HepG2 (cell line): Measurements from ENCODE around the gene SYDE1. TPM values are rescaled to one million over a fixed set of nuclear protein-coding genes. Genes with fewer than 3 reads are reported as not detected.
A peak's percentile ranks its signal among the peaks of the same experiment; 100 is the strongest.

Experiments used
- BRD4 ChIP-seq: sonication (generic); formaldehyde crosslinking; IDR thresholded peaks from 2 replicates; pipeline ENCODE4 v1.4.0; 2020; ENCODE audit warnings: missing genetic modification reagents
- CCAR2 ChIP-seq: fragments of 200-400 bp; formaldehyde crosslinking; optimal IDR thresholded peaks from 2 replicates; pipeline ENCODE3; 2018; ENCODE audit warnings: low read depth, mild to moderate bottlenecking, low read length, moderate library complexity
- CEBPB ChIP-seq: IDR thresholded peaks from 2 replicates; pipeline ENCODE4 v1.6.1; 2011; ENCODE audit warnings: low read depth, low read length, improper control_type of control experiment, borderline replicate concordance
- ETV5 ChIP-seq: IDR thresholded peaks from 2 replicates; pipeline ENCODE4 v1.6.1; 2018; ENCODE audit warnings: missing biosample characterization, missing genetic modification reagents, inconsistent platforms, borderline replicate concordance
- HIVEP1 ChIP-seq: sonication (generic); formaldehyde crosslinking; IDR thresholded peaks from 2 replicates; pipeline ENCODE4 v1.4.0; 2020; ENCODE audit warnings: mild to moderate bottlenecking, missing genetic modification reagents
- HNF1A ChIP-seq, 2 experiments: sonication (generic) in 1 of 2; formaldehyde crosslinking in 1 of 2; IDR thresholded peaks; 2 replicates each; pipeline versions ENCODE4 v1.4.0 to v1.6.1; 2016 to 2020; ENCODE audit warnings: borderline replicate concordance in 1 of 2, low read depth in 1 of 2, mild to moderate bottlenecking in 1 of 2, missing genetic modification reagents in 1 of 2
- MEF2D ChIP-seq: sonication (generic); formaldehyde crosslinking; IDR thresholded peaks from 2 replicates; pipeline ENCODE4 v1.5.1; 2020; ENCODE audit warnings: mild to moderate bottlenecking, missing genetic modification reagents
- MYC ChIP-seq: sonication (generic); formaldehyde crosslinking; IDR thresholded peaks from 2 replicates; pipeline ENCODE4 v1.9.0; 2021; ENCODE audit warnings: missing genetic modification reagents, borderline replicate concordance
- SALL1 ChIP-seq: sonication (generic); formaldehyde crosslinking; IDR thresholded peaks from 2 replicates; pipeline ENCODE4 v1.8.0; 2022; ENCODE audit warnings: mild to moderate bottlenecking, missing genetic modification reagents
- SAP130 ChIP-seq: IDR thresholded peaks from 2 replicates; pipeline ENCODE4 v1.6.1; 2016; ENCODE audit warnings: low read depth
- SMYD3 ChIP-seq: sonication (generic); formaldehyde crosslinking; IDR thresholded peaks from 2 replicates; pipeline ENCODE4 v1.8.1; 2023; ENCODE audit warnings: mild to moderate bottlenecking, missing genetic modification reagents
- TCF7L2 ChIP-seq: IDR thresholded peaks from 2 replicates; pipeline ENCODE4 v1.6.1; 2011; ENCODE audit warnings: mild to moderate bottlenecking, low read depth, low read length, moderate library complexity
- U2AF2 ChIP-seq: fragments of 200-400 bp; formaldehyde crosslinking; IDR thresholded peaks from 2 replicates; pipeline ENCODE4 v1.6.1; 2017; ENCODE audit warnings: low read depth, mild to moderate bottlenecking, low read length
- ZNF205 ChIP-seq: IDR thresholded peaks from 2 replicates; pipeline ENCODE4 v1.6.1; 2018; ENCODE audit warnings: missing biosample characterization, missing genetic modification reagents
- ZNF264 ChIP-seq: sonication (generic); formaldehyde crosslinking; IDR thresholded peaks from 2 replicates; pipeline ENCODE4 v1.4.0; 2020; ENCODE audit warnings: missing genetic modification reagents
- ZNF556 ChIP-seq: sonication (generic); formaldehyde crosslinking; IDR thresholded peaks from 2 replicates; pipeline ENCODE4 v1.4.0; 2020; ENCODE audit warnings: mild to moderate bottlenecking, missing genetic modification reagents, borderline replicate concordance
- ZNF674 ChIP-seq: sonication (generic); formaldehyde crosslinking; IDR thresholded peaks from 2 replicates; pipeline ENCODE4 v1.5.0; 2020; ENCODE audit warnings: low read depth, mild to moderate bottlenecking, missing genetic modification reagents
- ZNF773 ChIP-seq: sonication (generic); formaldehyde crosslinking; IDR thresholded peaks from 2 replicates; pipeline ENCODE4 v1.4.0; 2020; ENCODE audit warnings: missing genetic modification reagents, borderline replicate concordance
- ZNF816 ChIP-seq: sonication (generic); formaldehyde crosslinking; IDR thresholded peaks from 2 replicates; pipeline ENCODE4 v1.8.0; 2022; ENCODE audit warnings: missing genetic modification reagents, mild to moderate bottlenecking, borderline replicate concordance
- polyA plus RNA-seq, 8 experiments: library from polyadenylated mRNA; depleted of rRNA in 3 of 8; stranded (reverse) in 7 of 8; unstranded in 1 of 8; fragments of >200 nt; fragmentation: Illumina TruSeq in 4 of 8; extraction: Trizol in 4 of 8; gene quantifications; 2 replicates each; pipeline versions ENCODE4 v1.2.1 to v1.2.3, GENCODE V29; 2011 to 2016; ENCODE audit warnings: low read depth in 4 of 8, missing spikeins in 1 of 8, mixed read lengths in 1 of 8; ENCODE audit not compliant: insufficient read depth in 1 of 8
- total RNA-seq, 5 experiments: library from RNA; depleted of rRNA; stranded (reverse); fragments of >200 nt; fragmentation: Illumina TruSeq; extraction: Trizol; gene quantifications; 2 replicates each; pipeline ENCODE4 v1.2.3, GENCODE V29; 2016; ENCODE audit warnings: low read depth in 1 of 5
- TF ChIP-seq, protein P1 (sequence below): sonication (generic); formaldehyde crosslinking; IDR thresholded peaks from 2 replicates; pipeline ENCODE4 v1.5.0; 2020; ENCODE audit warnings: mild to moderate bottlenecking, missing genetic modification reagents
- TF ChIP-seq, protein P2 (sequence below): sonication (generic); formaldehyde crosslinking; IDR thresholded peaks from 2 replicates; pipeline ENCODE4 v1.5.0; 2020; ENCODE audit warnings: missing genetic modification reagents
- TF ChIP-seq, protein P3 (sequence below): sonication (generic); formaldehyde crosslinking; IDR thresholded peaks from 2 replicates; pipeline ENCODE4 v1.9.0; 2021; ENCODE audit warnings: missing genetic modification reagents, mild to moderate bottlenecking, borderline replicate concordance

Gene SYDE1
- total and polyA plus RNA-seq, 2 of the 13 experiments (the other 11 are each of a cell fraction or from before 2014, with no cell fraction given), result 4.3 to 13.6 TPM

- TF ChIP-seq, protein P1, sequence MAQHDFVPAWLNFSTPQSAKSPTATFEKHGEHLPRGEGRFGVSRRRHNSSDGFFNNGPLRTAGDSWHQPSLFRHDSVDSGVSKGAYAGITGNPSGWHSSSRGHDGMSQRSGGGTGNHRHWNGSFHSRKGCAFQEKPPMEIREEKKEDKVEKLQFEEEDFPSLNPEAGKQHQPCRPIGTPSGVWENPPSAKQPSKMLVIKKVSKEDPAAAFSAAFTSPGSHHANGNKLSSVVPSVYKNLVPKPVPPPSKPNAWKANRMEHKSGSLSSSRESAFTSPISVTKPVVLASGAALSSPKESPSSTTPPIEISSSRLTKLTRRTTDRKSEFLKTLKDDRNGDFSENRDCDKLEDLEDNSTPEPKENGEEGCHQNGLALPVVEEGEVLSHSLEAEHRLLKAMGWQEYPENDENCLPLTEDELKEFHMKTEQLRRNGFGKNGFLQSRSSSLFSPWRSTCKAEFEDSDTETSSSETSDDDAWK, result no peak
- no peak for TF ChIP-seq TCF7L2
- TF ChIP-seq ETV5 (CRISPR knock-in tag), result peak; percentile 77; the same call in 1 of the 2 replicates
- 0 out of 2 replicates have a peak, but pooled peaks have one; percentile 27 for TF ChIP-seq MYC (CRISPR knock-in tag)
- TF ChIP-seq CEBPB, result no peak
- 0 out of 2 replicates have a peak, but pooled peaks have one; percentile 56 for TF ChIP-seq ZNF205 (CRISPR knock-in tag)
- no peak for TF ChIP-seq HNF1A (IDR thresholded peaks at IDR 0.05; ENCODE audit: low read depth)
- no peak for TF ChIP-seq HNF1A (CRISPR knock-in tag; IDR thresholded peaks at IDR 0.05; ENCODE audit: borderline replicate concordance)
- TF ChIP-seq SMYD3 (CRISPR knock-in tag), result no peak
- no peak for TF ChIP-seq U2AF2
- no peak for TF ChIP-seq ZNF773 (CRISPR knock-in tag)
- no peak; the same call in 1 of the 2 replicates for TF ChIP-seq ZNF264 (CRISPR knock-in tag)
- peak; percentile 43; the same call in 1 of the 2 replicates for TF ChIP-seq SALL1 (CRISPR knock-in tag)
- TF ChIP-seq BRD4 (CRISPR knock-in tag), result no peak
- peak; percentile 56; the same call in 1 of the 2 replicates for TF ChIP-seq SAP130
- TF ChIP-seq, protein P2, sequence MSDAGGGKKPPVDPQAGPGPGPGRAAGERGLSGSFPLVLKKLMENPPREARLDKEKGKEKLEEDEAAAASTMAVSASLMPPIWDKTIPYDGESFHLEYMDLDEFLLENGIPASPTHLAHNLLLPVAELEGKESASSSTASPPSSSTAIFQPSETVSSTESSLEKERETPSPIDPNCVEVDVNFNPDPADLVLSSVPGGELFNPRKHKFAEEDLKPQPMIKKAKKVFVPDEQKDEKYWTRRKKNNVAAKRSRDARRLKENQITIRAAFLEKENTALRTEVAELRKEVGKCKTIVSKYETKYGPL (CRISPR knock-in tag), result no peak
- peak; percentile 27; the same call in 1 of the 2 replicates for TF ChIP-seq MEF2D (CRISPR knock-in tag)
- no peak for TF ChIP-seq ZNF816
- no peak for TF ChIP-seq HIVEP1 (CRISPR knock-in tag)
- peak; percentile 61; the same call in 1 of the 2 replicates for TF ChIP-seq ZNF556 (CRISPR knock-in tag)
- TF ChIP-seq ZNF674 (CRISPR knock-in tag), result no peak
- TF ChIP-seq, protein P3, sequence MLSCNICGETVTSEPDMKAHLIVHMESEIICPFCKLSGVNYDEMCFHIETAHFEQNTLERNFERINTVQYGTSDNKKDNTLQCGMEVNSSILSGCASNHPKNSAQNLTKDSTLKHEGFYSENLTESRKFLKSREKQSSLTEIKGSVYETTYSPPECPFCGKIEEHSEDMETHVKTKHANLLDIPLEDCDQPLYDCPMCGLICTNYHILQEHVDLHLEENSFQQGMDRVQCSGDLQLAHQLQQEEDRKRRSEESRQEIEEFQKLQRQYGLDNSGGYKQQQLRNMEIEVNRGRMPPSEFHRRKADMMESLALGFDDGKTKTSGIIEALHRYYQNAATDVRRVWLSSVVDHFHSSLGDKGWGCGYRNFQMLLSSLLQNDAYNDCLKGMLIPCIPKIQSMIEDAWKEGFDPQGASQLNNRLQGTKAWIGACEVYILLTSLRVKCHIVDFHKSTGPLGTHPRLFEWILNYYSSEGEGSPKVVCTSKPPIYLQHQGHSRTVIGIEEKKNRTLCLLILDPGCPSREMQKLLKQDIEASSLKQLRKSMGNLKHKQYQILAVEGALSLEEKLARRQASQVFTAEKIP, result no peak
- no peak for TF ChIP-seq CCAR2
Measured at GRCh38 chr19:15072930-15073647, 34.1 kb upstream of the SYDE1 start (continued).
